Bronchial epithelial cell (primary cell): ENCODE measurements around the gene SEMA4C. TPM values are rescaled to one million over a fixed set of nuclear protein-coding genes. Genes with fewer than 3 reads are reported as not detected.

ENCODE experiments used
- DNase-seq: peaks from one replicate; pipeline ENCODE4 v3.0.0-alpha.2; 2010; ENCODE audit warnings: low read depth
- FAIRE-seq: peaks from 2 replicates; lab custom pipeline; 2011; peaks lifted over from hg19 to GRCh38; lab: Jason Lieb, UNC
- H3K27me3 ChIP-seq: 2 replicates; pipeline ENCODE4 v1.5.1; 2011; ENCODE audit warnings: low read length; ENCODE audit not compliant: control insufficient read depth, insufficient read depth
- H3K36me3 ChIP-seq: 2 replicates; pipeline ENCODE4 v1.5.1; 2011; ENCODE audit warnings: low read length; ENCODE audit not compliant: control insufficient read depth, insufficient read depth
- H3K4me3 ChIP-seq: 2 replicates; pipeline ENCODE4 v1.5.1; 2011; ENCODE audit warnings: mild to moderate bottlenecking, low read depth, low read length, control low read depth
- total RNA-seq: library from RNA; depleted of rRNA; stranded (reverse); fragments of >200 nt; gene quantifications from 2 replicates; pipeline ENCODE4 v1.2.1, GENCODE V29; 2014
- TF ChIP-seq, protein P1 (sequence below): IDR thresholded peaks from 2 replicates; pipeline ENCODE4 v1.5.1; 2011; ENCODE audit warnings: mild to moderate bottlenecking, moderate library complexity, low read length, control low read depth, inconsistent platforms; ENCODE audit not compliant: insufficient read depth, severe bottlenecking

The SEMA4C gene
- total RNA-seq, 1 donor from 2014 or later: 8.2 TPM

DNA sequence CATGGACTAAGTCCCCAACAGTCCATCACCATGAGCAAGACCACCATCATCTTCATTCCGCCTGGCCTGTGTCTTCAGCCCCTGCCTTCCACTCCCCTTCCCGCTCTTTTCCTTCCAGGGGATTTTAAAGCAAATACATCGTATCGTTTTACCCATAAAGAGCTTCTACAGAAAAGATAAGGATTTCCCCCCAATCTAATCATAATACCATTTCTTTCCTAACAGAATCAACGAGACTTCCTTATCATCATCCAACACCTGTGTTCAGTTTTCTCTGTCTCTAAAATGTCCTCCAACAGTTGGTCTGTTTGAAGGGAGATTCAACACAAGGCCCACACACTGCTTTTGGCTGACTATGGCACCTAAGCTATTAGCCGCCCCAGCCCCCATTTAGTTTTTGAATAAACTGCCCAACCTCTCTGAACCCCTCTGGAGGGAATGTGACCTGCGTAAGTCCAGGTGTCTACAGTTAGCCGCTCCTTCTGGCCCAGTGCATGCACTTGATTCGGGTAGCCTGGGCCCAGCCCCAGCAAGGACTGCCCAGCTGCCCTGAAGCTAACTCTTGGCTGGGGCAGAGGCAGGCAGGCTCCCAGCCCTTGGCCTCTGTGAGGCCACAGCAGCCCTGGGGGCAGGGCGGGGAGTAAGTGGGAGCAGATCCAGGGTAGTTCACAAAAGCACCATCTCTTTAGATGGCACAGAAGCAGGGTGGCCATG, 25.3 kb upstream of the SEMA4C start:
- Histone ChIP-seq H3K4me3 (no peak overlapping the region), H3K27me3 (no peaks in the 10 kb centered on the region), H3K36me3 (no peaks in the 10 kb centered on the region)
- FAIRE-seq (no peak), DNase-seq (no peak)
- TF ChIP-seq, protein P1, sequence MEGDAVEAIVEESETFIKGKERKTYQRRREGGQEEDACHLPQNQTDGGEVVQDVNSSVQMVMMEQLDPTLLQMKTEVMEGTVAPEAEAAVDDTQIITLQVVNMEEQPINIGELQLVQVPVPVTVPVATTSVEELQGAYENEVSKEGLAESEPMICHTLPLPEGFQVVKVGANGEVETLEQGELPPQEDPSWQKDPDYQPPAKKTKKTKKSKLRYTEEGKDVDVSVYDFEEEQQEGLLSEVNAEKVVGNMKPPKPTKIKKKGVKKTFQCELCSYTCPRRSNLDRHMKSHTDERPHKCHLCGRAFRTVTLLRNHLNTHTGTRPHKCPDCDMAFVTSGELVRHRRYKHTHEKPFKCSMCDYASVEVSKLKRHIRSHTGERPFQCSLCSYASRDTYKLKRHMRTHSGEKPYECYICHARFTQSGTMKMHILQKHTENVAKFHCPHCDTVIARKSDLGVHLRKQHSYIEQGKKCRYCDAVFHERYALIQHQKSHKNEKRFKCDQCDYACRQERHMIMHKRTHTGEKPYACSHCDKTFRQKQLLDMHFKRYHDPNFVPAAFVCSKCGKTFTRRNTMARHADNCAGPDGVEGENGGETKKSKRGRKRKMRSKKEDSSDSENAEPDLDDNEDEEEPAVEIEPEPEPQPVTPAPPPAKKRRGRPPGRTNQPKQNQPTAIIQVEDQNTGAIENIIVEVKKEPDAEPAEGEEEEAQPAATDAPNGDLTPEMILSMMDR: no peak

DNA sequence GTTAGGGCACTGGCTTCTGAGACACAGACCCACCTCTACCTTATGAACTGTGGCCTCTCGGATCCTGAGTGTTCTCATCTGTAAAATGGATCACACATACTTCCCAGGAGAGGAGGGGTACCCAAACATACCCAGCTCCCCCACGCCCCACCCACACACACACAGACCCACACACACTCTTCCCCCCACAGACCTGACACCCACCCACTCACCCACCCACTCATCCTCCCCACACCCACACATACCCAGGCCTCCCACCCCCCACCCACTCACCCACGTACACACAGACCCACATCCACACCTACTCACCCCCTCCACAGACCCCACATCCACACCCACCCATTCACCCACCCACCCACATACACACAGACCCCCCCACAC, 24.3 kb upstream of the SEMA4C start:
- H3K4me3 ChIP-seq: no peak overlapping the region
- TF ChIP-seq, protein P1: no peak
- DNase-seq (no peak), FAIRE-seq (no peak)
- no peaks in the 10 kb centered on the region for H3K27me3 ChIP-seq
- H3K36me3 ChIP-seq: no peaks in the 10 kb centered on the region

DNA sequence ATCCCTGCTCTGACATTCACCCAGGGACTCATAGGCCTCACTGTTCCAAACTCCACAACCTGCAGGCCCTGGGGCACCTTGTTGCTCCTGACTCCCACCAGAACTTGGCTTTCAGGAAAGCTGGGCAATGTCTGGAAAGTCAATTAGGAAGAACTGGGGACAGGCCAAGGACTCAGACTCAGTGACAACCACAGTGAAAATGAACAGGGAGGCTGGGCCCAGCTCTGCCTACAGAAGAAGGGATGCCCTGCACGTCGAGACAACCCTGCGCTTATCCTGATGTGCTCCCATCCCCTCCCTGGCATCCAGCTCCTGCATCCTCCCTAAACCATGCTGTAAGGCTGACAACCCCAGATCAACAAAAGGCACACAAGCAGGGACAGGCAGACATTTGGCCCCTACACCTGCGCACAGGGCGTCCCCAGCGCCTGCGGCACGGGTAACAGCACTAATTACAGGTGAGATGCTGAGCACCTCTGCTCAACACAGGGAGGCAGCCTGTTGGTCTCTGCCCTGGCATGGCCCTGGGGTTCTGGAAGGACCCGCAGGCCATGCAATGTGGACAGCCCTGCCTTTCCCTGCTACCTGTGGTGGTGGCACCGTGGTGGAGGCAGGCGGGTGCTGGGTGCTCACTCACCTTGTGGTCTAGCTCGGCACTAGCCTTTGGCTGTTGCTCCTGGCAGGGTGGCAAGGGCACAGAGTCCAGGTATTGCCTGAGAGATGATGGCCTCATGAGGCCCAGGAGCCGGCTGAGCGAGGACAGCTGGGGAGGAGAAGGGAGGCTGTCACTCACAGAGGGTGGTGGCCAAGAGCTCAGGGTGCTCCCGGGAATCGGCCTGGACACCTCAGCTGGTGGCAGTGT, 23.6 kb upstream of the SEMA4C start:
- Histone ChIP-seq H3K27me3 (no peaks in the 10 kb centered on the region), H3K36me3 (no peaks in the 10 kb centered on the region), H3K4me3 (no peak overlapping the region)
- no peak for DNase-seq
- TF ChIP-seq, protein P1: no peak
- peak; percentile 40 for FAIRE-seq

DNA sequence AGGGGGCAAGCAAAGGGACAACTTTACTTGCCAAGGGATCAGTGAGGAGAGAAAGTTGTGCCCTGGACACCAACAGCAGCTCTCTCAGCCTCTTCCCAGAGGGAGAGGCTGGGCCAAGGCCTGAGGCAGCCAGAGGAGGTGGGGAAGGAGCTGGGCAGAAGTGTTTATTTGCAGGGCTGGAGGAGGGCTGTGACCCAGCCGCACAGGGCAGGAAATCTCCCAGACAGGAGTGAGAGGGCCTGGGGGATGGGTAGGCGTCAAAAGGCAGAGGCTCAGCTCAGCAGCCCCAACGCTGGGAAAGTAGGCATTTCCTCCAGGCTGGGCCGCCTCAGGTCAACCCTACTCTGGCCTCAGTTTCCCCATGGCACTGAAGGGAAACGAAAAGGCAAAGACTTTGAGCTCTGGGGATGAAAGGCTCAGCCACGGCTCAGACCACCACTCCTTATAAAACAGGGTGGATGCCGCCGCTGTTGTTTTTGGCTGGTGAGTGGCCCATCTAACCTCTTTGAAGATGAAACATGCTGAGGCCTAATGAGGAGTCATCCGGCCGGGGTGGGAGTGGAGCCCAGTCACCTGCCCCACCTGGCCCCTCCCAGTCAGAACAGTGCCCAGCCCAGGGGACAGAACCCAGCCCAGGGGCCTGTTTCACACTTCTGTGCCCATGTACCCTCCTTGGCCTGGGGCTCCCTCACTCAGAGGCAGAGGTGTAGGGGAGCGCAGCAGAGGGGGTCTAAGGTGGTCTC, 21.9 kb upstream of the SEMA4C start:
- FAIRE-seq (no peak), DNase-seq (no peak)
- H3K4me3 ChIP-seq: no peak overlapping the region
- TF ChIP-seq, protein P1: no peak
- H3K27me3 ChIP-seq: no peaks in the 10 kb centered on the region
- no peaks in the 10 kb centered on the region for H3K36me3 ChIP-seq

DNA sequence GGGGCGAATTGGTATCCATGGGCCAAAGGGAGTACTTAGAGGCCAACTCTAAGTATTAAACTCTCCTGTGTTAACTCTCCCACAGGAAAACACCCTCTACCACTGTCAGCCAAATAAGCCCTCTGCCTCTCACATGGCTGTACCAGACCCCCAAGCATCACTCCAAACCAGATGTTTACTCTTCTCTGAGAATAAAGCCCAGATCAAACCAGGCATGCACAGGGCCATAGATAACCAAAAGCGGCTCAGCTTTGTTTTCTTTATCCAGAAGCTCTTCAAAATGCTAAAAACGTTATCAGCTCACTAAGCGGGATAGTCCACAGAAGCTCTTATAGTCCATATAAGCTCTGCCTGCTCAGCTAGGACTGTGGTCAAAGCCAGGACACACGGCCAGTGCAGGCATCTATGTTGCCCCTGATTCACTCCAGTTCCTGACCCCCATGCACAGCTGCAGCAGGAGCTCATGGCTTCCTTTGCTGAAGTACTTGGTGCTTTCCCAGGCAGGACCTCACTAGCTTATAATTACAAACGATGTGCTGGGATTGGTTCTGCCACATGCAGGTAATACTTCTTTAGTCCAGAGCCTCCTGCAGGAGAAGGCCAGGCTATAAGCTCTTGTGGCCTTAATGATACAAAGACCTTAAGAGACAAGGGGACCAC, 21.0 kb upstream of the SEMA4C start:
- Histone ChIP-seq H3K4me3 (no peak overlapping the region), H3K27me3 (no peaks in the 10 kb centered on the region), H3K36me3 (no peaks in the 10 kb centered on the region)
- no peak for FAIRE-seq
- TF ChIP-seq, protein P1: no peak
- DNase-seq: no peak
